NCI-H2029 (cell line): ENCODE results near the gene SKAP2.
A peak's percentile ranks its signal among the peaks of the same experiment; 100 is the strongest.

Experiments used
- DNase-seq: peaks from one replicate; lab custom pipeline; 2025; lab: John Stamatoyannopoulos, UW

The SKAP2 gene

DNA sequence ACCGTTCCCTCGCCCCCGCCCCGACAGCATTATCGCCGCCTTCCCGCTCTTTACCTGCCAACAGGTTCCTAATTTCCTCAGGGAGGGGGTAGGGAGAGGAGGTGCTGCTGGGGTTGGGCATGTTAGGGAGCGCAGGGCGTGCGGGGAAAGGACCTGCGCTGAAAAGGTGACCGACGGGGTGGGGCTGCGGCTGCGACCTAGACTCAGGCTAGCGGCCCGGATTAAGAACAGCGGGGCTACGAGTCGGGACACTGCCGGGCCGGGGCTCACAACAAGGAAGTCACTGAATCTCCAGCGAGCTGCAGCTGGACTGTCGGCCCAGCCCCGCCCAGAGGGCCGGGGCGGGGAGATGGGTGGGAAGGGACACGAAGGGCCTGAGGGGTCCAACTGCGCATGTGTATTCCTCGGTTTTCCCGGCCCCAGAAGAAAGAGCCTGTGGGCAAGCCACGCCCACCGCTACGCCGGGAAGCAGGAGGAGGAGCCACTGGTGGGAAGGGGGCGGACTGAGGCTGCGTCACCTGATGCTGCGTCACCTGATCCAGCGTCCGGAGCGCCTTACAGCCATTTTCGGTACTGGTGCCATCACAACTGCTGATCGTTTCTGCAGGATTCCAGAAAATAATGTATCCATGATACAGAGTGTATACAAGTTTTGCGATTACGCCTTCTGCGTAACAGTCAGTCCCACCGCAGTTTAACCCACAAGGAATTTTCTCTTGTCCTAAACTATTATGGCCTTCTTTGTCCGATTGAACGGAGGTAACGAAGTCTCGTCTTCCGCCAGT is at the start of gene SKAP2:
SKAP2 (minus strand) TSS at position 282 of the 785 bp plus-strand sequence; CDS start at position 121, 161 bp downstream.
- DNase-seq = peak; percentile 25

- DNase-seq = no peak
Measured at GRCh38 chr7:26912933-26913536, 48.6 kb upstream of the SKAP2 start.

DNA sequence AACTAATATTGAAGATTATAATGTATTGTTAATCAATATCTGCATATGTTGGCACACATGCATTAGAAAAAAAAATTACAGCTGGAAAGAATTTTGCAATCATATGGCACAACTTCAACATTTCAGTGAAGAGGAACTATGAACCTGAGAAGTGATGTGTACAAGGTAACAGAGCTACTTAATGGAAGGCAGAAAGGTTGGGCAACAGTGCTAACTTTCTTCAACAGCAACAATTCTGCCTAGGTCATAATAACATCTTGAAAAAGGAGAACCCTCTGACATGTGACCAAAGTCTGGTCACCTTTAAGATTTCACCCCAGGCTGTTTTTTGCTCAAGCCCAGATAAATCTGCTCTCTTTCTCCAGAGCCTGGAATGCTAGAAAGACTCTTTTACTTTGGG is 47.9 kb upstream of the SKAP2 start:
- no peak for DNase-seq

DNA sequence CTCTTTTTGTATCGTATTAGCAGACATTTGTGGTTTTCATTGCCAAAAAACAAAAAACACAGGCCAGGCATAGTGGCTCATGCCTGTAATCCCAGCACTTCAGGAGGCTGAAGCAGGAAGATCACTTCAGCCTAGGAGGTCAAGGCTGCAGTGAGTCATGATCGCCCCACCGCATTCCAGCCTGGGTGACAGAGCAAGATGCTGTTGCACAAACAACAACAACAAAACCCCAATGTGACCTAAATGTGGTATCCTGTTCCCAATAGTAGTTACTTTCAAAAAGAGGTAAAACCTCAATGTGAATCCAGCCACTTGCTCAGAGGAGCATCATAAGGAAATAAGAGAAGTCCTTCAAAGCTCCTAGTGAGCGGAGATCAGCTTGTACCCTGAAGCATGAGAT is 45.8 kb upstream of the SKAP2 start:
- DNase-seq = no peak

- DNase-seq = no peak
Measured at GRCh38 chr7:26900251-26900650, 35.9 kb upstream of the SKAP2 start.

DNA sequence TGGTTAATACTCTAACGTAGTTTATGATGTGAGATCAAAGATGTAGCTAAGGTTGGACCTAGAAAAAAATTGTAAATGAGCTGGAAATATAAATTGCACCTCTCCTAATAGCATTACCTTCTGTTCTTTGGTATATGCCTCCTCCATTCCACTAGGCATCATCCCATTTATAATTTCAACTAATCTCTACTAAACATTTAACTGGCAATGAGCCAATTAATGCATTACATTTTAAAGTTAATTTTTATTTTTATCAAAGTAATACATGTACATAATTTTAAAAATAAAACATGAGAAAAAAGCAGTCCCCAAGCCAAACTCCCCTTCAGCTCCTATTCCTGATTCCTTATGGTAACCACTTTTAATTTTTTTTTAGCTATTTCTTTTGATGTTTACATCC is 35.1 kb upstream of the SKAP2 start:
- DNase-seq = no peak

- DNase-seq = no peak
Measured at GRCh38 chr7:26898891-26899290, 34.5 kb upstream of the SKAP2 start.

DNA sequence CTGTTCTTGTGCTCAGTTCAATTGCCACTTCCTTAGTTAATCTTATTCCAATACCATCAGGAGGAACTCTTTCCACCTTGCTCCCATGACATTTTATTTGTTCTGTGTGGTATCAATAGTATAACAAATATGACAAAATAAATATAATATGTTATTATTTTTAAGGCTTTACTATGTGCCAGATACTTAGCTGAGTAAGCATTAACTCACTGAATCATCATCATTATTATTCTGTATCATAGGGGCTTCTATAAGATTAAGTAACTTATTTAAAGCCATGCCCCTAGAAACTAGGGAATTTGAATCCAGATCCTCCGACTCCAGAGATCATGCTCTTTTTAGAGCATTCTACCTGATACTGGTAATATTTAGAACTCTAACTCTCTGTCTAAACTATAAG is 33.5 kb upstream of the SKAP2 start:
- DNase-seq = no peak

- no peak for DNase-seq
Measured at GRCh38 chr7:26891400-26892350, 27.3 kb upstream of the SKAP2 start.

DNA sequence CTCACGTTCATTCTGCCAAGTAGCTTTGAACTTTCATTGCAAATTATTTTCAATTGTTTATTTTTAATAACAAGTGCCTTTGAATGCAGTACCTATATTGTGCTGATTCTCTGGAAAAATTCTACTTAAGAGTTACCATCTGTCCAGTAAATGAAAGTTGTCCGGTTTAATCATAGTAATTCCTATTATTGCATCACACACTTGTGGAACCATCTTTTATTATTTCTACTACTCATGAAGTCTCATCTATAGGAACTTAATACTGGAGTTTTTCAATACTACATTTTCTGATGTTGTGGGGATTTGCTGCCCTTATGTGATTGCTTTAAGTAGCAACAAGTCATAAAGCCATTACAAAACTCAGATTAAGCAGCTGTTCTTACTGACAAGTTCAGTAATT is 16.5 kb upstream of the SKAP2 start:
- no peak for DNase-seq

GRCh38 chr7:26879671-26880070 is 15.3 kb upstream of the SKAP2 start:
- no peak for DNase-seq

GRCh38 chr7:26868841-26869495 is 4.6 kb upstream of the SKAP2 start:
- DNase-seq = no peak

- DNase-seq = no peak
Measured at GRCh38 chr7:26865094-26865388, 651 bp upstream of the SKAP2 start.

- DNase-seq = no peak
Measured at GRCh38 chr7:26863518-26864308, 677 bp downstream of the SKAP2 start.

GRCh38 chr7:26862834-26863233 is 1.6 kb downstream of the SKAP2 start:
- no peak for DNase-seq

GRCh38 chr7:26861050-26861449 is 3.3 kb downstream of the SKAP2 start:
- no peak for DNase-seq

GRCh38 chr7:26860361-26860760 is 4.0 kb downstream of the SKAP2 start:
- DNase-seq = no peak

- DNase-seq = no peak
Measured at GRCh38 chr7:26859720-26860119, 4.7 kb downstream of the SKAP2 start.

GRCh38 chr7:26858735-26859134 is 5.7 kb downstream of the SKAP2 start:
- DNase-seq = no peak

- DNase-seq = no peak
Measured at GRCh38 chr7:26858241-26858715, 6.1 kb downstream of the SKAP2 start.

- DNase-seq = no peak
Measured at GRCh38 chr7:26857506-26858240, 6.7 kb downstream of the SKAP2 start.
